K562 (cell line): Measurements from ENCODE around the gene BIRC5. TPM values are rescaled to one million over a fixed set of nuclear protein-coding genes. Genes with fewer than 3 reads are reported as not detected.

Source experiments
- ADNP ChIP-seq: fragments of 200-800 bp; sonication (Bioruptor generic); IDR thresholded peaks from 2 replicates; pipeline ENCODE4 v1.6.1; 2016; ENCODE audit warnings: missing genetic modification characterization, missing compliant biosample characterization
- ARID1B ChIP-seq: fragments of 450-650 bp; IDR thresholded peaks from 2 replicates; pipeline ENCODE4 v1.6.1; 2016; ENCODE audit warnings: antibody characterized with exemption, mild to moderate bottlenecking, inconsistent platforms
- GATAD2A ChIP-seq: fragments of 450-650 bp; IDR thresholded peaks from 2 replicates; pipeline ENCODE4 v1.6.1; 2017
- GATAD2B ChIP-seq: fragments of 450-650 bp; IDR thresholded peaks from 2 replicates; pipeline ENCODE4 v1.6.1; 2017; ENCODE audit warnings: mild to moderate bottlenecking, borderline replicate concordance
- GTF2E2 ChIP-seq: fragments of 200-800 bp; sonication (Bioruptor generic); IDR thresholded peaks from 2 replicates; pipeline ENCODE4 v1.6.1; 2016; ENCODE audit warnings: missing genetic modification characterization, missing compliant biosample characterization
- KDM4B ChIP-seq, 2 experiments: fragments of 450-650 bp in 1 of 2; sonication (generic) in 1 of 2; IDR thresholded peaks; 2 replicates each; pipeline ENCODE4 v1.6.1; 2016 to 2017; ENCODE audit warnings: borderline replicate concordance in 2 of 2, antibody characterized with exemption in 1 of 2, low read depth in 1 of 2, mild to moderate bottlenecking in 1 of 2
- KDM5B ChIP-seq: fragments of 200-600 bp; sonication (generic); IDR thresholded peaks from 2 replicates; pipeline ENCODE4 v1.6.1; 2012; ENCODE audit warnings: low read depth, mild to moderate bottlenecking, moderate library complexity, low read length, control low read depth, inconsistent platforms; ENCODE audit not compliant: insufficient replicate concordance
- NFATC3 ChIP-seq: fragments of 450-650 bp; IDR thresholded peaks from 2 replicates; pipeline ENCODE4 v1.6.1; 2017; ENCODE audit warnings: mild to moderate bottlenecking
- RBM17 ChIP-seq: fragments of 200-400 bp; formaldehyde crosslinking; IDR thresholded peaks from 2 replicates; pipeline ENCODE4 v1.6.1; 2017; ENCODE audit warnings: low read depth, mild to moderate bottlenecking, low read length, borderline replicate concordance
- SAP30 ChIP-seq: fragments of 200-600 bp; sonication (generic); IDR thresholded peaks from 2 replicates; pipeline ENCODE4 v1.6.1; 2012; ENCODE audit warnings: borderline replicate concordance, low read depth, mild to moderate bottlenecking, moderate library complexity, low read length, control low read depth, inconsistent platforms; ENCODE audit not compliant: insufficient read depth, poor library complexity, severe bottlenecking
- SPI1 ChIP-seq: IDR thresholded peaks from 2 replicates; pipeline ENCODE4 v1.6.1; 2011; ENCODE audit warnings: low read depth, low read length, control low read depth, borderline replicate concordance
- STAT5A ChIP-seq: IDR thresholded peaks from 2 replicates; pipeline ENCODE4 v1.6.1; 2012; ENCODE audit warnings: low read length, inconsistent platforms, borderline replicate concordance
- TEAD4 ChIP-seq, 2 experiments: sonication (generic) in 1 of 2; formaldehyde crosslinking in 1 of 2; IDR thresholded peaks; 2 replicates each; pipeline versions ENCODE4 v1.6.1 to v1.8.0; 2012 to 2022; ENCODE audit warnings: borderline replicate concordance in 1 of 2, inconsistent platforms in 1 of 2, low read length in 1 of 2, mild to moderate bottlenecking in 1 of 2, missing genetic modification reagents in 1 of 2
- ZKSCAN1 ChIP-seq: fragments of 150-350 bp; IDR thresholded peaks from 2 replicates; pipeline ENCODE4 v1.6.1; 2016; ENCODE audit warnings: low read depth, low read length
- ZNF121 ChIP-seq: sonication (generic); formaldehyde crosslinking; conservative IDR thresholded peaks from 2 replicates; pipeline ENCODE4 v1.8.0; 2022; ENCODE audit warnings: missing genetic modification reagents
- ZNF699 ChIP-seq: fragments of 250-450 bp; sonication (Bioruptor Pico); IDR thresholded peaks from 2 replicates; pipeline ENCODE4 v1.8.0; 2021; ENCODE audit warnings: mild to moderate bottlenecking, moderate library complexity; ENCODE audit not compliant: insufficient replicate concordance
- polyA plus RNA-seq, 8 experiments: library from polyadenylated mRNA; depleted of rRNA in 4 of 8; stranded (reverse) in 5 of 8; unstranded in 3 of 8; fragments of >200 nt; fragmentation: Nextera tagmentation in 2 of 8; fragmentation: Illumina TruSeq in 1 of 8; extraction: Ambion mirVana in 2 of 8; extraction: Trizol in 1 of 8; gene quantifications; 2 replicates each; pipeline versions ENCODE4 v1.2.1 to v1.2.3, GENCODE V29; 2011 to 2014; ENCODE audit warnings: inconsistent platforms in 1 of 8, missing spikeins in 1 of 8
- total RNA-seq, 7 experiments: library from RNA; depleted of rRNA in 6 of 7; stranded (reverse); fragments of >200 nt in 6 of 7; fragmentation: Illumina TruSeq in 2 of 7; extraction: Trizol in 2 of 7; gene quantifications; 2 replicates each; pipeline versions ENCODE4 v1.2.1 to v1.2.3, GENCODE V29; 2011 to 2021; ENCODE audit warnings: low replicate concordance in 1 of 7
- TF ChIP-seq, protein P1 (sequence below): fragments of 250-450 bp; sonication (Bioruptor Pico); IDR thresholded peaks from 2 replicates; pipeline ENCODE4 v1.5.1; 2021; ENCODE audit warnings: mild to moderate bottlenecking
- TF ChIP-seq, protein P2 (sequence below): sonication (generic); formaldehyde crosslinking; IDR thresholded peaks from 2 replicates; pipeline ENCODE4 v1.8.1; 2023; ENCODE audit warnings: mild to moderate bottlenecking, missing genetic modification reagents
- TF ChIP-seq, protein P3 (sequence below): sonication (generic); formaldehyde crosslinking; IDR thresholded peaks from 2 replicates; pipeline ENCODE4 v1.4.0; 2020; ENCODE audit warnings: mild to moderate bottlenecking, missing genetic modification reagents
- TF ChIP-seq, protein P4 (sequence below): fragments of 250-450 bp; sonication (Bioruptor Pico); IDR thresholded peaks from 2 replicates; pipeline ENCODE4 v1.5.0; 2021; ENCODE audit warnings: mild to moderate bottlenecking, borderline replicate concordance

The BIRC5 gene
- total and polyA plus RNA-seq, 9 of the 15 experiments (the other 6 are each of a cell fraction or from before 2014, with no cell fraction given), result 64.4 to 140 (median 101) TPM

DNA sequence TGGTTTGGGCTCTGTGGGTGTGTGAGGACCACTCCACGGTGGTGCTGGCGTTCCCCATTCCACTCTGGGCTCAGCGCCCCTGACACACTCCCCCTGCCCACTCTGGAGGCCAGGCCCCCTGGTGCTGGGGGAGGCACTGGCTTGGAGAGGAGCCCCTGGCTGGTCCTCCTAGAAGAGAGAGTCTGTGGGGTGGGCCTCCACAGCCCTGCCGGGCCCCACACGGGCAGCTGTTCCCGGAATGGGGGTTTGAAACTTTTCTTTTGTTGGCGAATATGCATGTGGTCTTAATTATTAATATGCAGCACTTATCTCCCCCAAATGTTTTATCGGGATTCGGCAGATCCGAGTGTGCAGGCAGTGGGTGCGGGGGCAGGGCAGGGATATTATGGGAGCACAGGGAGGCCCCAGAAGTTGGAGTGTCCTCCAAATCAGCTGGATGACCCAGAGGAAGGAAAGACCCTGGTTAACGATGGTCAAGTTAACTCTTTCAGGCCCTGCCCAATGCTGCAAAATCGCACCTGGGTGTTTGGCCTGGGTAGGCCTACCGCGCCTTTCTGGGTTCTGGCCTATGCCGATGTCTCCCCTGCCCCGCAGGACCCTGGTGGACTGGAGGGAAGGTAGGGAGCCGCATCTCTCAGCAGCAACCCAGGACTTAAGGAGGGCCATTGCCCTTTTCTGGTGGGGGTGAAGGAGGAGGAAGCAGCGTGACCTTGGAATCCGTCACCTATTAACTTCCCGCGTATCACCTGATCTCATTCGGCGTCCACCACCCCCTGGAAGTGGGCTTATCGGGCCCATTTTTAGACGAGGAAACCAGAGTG is 53.4 kb downstream of the BIRC5 start (continued):
- TF ChIP-seq, protein P1, sequence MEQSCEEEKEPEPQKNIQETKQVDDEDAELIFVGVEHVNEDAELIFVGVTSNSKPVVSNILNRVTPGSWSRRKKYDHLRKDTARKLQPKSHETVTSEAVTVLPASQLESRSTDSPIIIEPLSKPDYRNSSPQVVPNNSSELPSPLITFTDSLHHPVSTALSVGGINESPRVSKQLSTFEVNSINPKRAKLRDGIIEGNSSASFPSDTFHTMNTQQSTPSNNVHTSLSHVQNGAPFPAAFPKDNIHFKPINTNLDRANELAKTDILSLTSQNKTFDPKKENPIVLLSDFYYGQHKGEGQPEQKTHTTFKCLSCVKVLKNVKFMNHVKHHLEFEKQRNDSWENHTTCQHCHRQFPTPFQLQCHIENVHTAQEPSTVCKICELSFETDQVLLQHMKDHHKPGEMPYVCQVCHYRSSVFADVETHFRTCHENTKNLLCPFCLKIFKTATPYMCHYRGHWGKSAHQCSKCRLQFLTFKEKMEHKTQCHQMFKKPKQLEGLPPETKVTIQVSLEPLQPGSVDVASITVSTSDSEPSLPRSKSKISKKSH (CRISPR knock-in tag), result no peak
- TF ChIP-seq, protein P2, sequence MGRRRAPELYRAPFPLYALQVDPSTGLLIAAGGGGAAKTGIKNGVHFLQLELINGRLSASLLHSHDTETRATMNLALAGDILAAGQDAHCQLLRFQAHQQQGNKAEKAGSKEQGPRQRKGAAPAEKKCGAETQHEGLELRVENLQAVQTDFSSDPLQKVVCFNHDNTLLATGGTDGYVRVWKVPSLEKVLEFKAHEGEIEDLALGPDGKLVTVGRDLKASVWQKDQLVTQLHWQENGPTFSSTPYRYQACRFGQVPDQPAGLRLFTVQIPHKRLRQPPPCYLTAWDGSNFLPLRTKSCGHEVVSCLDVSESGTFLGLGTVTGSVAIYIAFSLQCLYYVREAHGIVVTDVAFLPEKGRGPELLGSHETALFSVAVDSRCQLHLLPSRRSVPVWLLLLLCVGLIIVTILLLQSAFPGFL (CRISPR knock-in tag), result no peak
- no peak for TF ChIP-seq SAP30
- TF ChIP-seq, protein P3, sequence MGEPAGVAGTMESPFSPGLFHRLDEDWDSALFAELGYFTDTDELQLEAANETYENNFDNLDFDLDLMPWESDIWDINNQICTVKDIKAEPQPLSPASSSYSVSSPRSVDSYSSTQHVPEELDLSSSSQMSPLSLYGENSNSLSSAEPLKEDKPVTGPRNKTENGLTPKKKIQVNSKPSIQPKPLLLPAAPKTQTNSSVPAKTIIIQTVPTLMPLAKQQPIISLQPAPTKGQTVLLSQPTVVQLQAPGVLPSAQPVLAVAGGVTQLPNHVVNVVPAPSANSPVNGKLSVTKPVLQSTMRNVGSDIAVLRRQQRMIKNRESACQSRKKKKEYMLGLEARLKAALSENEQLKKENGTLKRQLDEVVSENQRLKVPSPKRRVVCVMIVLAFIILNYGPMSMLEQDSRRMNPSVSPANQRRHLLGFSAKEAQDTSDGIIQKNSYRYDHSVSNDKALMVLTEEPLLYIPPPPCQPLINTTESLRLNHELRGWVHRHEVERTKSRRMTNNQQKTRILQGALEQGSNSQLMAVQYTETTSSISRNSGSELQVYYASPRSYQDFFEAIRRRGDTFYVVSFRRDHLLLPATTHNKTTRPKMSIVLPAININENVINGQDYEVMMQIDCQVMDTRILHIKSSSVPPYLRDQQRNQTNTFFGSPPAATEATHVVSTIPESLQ (CRISPR knock-in tag), result no peak
- TF ChIP-seq ZKSCAN1, result no peak
- TF ChIP-seq, protein P4, sequence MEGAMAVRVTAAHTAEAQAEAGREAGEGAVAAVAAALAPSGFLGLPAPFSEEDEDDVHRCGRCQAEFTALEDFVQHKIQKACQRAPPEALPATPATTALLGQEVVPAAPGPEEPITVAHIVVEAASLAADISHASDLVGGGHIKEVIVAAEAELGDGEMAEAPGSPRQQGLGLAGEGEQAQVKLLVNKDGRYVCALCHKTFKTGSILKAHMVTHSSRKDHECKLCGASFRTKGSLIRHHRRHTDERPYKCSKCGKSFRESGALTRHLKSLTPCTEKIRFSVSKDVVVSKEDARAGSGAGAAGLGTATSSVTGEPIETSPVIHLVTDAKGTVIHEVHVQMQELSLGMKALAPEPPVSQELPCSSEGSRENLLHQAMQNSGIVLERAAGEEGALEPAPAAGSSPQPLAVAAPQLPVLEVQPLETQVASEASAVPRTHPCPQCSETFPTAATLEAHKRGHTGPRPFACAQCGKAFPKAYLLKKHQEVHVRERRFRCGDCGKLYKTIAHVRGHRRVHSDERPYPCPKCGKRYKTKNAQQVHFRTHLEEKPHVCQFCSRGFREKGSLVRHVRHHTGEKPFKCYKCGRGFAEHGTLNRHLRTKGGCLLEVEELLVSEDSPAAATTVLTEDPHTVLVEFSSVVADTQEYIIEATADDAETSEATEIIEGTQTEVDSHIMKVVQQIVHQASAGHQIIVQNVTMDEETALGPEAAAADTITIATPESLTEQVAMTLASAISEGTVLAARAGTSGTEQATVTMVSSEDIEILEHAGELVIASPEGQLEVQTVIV, result no peak
- TF ChIP-seq GATAD2B, result peak; percentile 21; the same call in 1 of the 2 replicates
- TF ChIP-seq KDM4B (IDR thresholded peaks at IDR 0.05; ENCODE audit: borderline replicate concordance in 2 of 2, low read depth in 1 of 2), result no peak
- TF ChIP-seq NFATC3, result no peak
- 0 out of 2 replicates have a peak, but pooled peaks have one; percentile 56 for TF ChIP-seq GATAD2A
- TF ChIP-seq ZNF121 (CRISPR knock-in tag), result no peak
- no peak for TF ChIP-seq SPI1
- peak; percentile 62 for TF ChIP-seq ARID1B
- no peak for TF ChIP-seq ADNP (tag)
- TF ChIP-seq STAT5A, result no peak
- TF ChIP-seq RBM17, result no peak
- no peak for TF ChIP-seq TEAD4 (IDR thresholded peaks at IDR 0.05; ENCODE audit: low read length)
- no peak for TF ChIP-seq TEAD4 (CRISPR knock-in tag; IDR thresholded peaks at IDR 0.05; ENCODE audit: borderline replicate concordance)
- peak; percentile 25 for TF ChIP-seq KDM5B
- TF ChIP-seq GTF2E2 (tag), result no peak
- TF ChIP-seq ZNF699 (CRISPR knock-in tag), result no peak
